Keratinocyte (primary cell): ENCODE results near the gene MAP3K20.

Experiments used
- EZH2 ChIP-seq: IDR thresholded peaks from one replicate; pipeline ENCODE4 v1.6.1; 2012; ENCODE audit warnings: inconsistent platforms, mild to moderate bottlenecking, low read length, moderate library complexity
- TF ChIP-seq, protein P1 (sequence below), 3 experiments: IDR thresholded peaks in 1 of 3; conservative IDR thresholded peaks in 1 of 3; optimal IDR thresholded peaks in 1 of 3; 2 replicates in 2 of 3; 3 replicates in 1 of 3; pipeline versions ENCODE3 to v1.5.1; 2011; ENCODE audit warnings: low read length in 3 of 3, mild to moderate bottlenecking in 3 of 3, moderate library complexity in 2 of 3, control low read depth in 1 of 3, inconsistent platforms in 1 of 3; ENCODE audit not compliant: insufficient read depth in 2 of 3; ENCODE audit errors: extremely low read depth in 1 of 3

DNA sequence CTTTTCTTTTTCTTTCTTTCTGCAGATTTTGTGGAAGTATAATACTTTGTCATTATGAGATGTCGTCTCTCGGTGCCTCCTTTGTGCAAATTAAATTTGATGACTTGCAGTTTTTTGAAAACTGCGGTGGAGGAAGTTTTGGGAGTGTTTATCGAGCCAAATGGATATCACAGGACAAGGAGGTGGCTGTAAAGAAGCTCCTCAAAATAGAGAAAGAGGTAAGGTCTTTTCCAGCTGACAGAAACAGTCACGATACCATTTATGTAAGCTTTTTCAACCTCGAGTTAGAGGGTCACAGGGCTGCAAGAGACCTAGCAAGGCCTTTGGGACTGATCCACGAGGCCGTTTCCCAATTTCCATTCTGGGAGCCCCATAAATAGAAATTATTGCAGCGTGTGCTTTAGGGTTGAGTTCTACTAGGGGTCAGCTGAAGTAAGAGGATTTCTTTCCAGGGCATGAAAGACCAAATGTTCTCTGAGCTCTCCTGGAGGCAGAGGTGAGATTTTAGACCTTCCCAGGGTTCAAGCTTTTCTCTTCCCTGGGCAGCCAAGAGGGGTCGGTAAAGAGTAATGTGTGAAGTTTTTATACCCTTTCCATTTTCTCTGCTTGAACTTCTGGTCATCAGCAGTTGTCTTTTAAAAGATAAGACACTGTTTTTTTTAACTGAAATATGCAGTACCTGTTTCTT lies 15.5 kb downstream of the MAP3K20 start:
- TF ChIP-seq, protein P1, sequence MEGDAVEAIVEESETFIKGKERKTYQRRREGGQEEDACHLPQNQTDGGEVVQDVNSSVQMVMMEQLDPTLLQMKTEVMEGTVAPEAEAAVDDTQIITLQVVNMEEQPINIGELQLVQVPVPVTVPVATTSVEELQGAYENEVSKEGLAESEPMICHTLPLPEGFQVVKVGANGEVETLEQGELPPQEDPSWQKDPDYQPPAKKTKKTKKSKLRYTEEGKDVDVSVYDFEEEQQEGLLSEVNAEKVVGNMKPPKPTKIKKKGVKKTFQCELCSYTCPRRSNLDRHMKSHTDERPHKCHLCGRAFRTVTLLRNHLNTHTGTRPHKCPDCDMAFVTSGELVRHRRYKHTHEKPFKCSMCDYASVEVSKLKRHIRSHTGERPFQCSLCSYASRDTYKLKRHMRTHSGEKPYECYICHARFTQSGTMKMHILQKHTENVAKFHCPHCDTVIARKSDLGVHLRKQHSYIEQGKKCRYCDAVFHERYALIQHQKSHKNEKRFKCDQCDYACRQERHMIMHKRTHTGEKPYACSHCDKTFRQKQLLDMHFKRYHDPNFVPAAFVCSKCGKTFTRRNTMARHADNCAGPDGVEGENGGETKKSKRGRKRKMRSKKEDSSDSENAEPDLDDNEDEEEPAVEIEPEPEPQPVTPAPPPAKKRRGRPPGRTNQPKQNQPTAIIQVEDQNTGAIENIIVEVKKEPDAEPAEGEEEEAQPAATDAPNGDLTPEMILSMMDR (optimal IDR thresholded peaks at IDR 0.05 in 1 of 3, IDR thresholded peaks at IDR 0.05 in 1 of 3, conservative IDR thresholded peaks at IDR 0.05 in 1 of 3; ENCODE audit: extremely low read depth in 1 of 3, insufficient read depth in 2 of 3, low read length in 3 of 3): peak; percentile 18 to 21 (median 19)
- no peak for TF ChIP-seq EZH2
